Measurements from ENCODE around the gene SMARCE1.

- no peak for TF ChIP-seq CTCF (tag by site-specific recombination; IDR thresholded peaks at IDR 0.05)
- TF ChIP-seq ZNF266 (tag by site-specific recombination; IDR thresholded peaks at IDR 0.05; ENCODE audit: low read depth) = no peak
- no peak for TF ChIP-seq ZNF175 (tag by site-specific recombination; IDR thresholded peaks at IDR 0.05)
- TF ChIP-seq ATF2 (tag by site-specific recombination; IDR thresholded peaks at IDR 0.05; ENCODE audit: low read depth) = no peak
- TF ChIP-seq PRDM10 (tag by site-specific recombination; IDR thresholded peaks at IDR 0.05) = no peak
- TF ChIP-seq ZNF211 (tag by site-specific recombination; IDR thresholded peaks at IDR 0.05; ENCODE audit: low read depth) = no peak
- no peak for TF ChIP-seq ZNF280D (tag by site-specific recombination; IDR thresholded peaks at IDR 0.05)
Measured at GRCh38 chr17:40686192-40686591, 38.6 kb upstream of the SMARCE1 start.
